HS-5 (cell line): ENCODE data around the gene RRBP1.
"Not testable (repeated sequence)": the region's sequence is repeated elsewhere in the genome, so short reads cannot be mapped to it uniquely, and the experiment has no call there.

ENCODE experiments used
- DNase-seq: peaks from one replicate; pipeline ENCODE4 v3.0.0-alpha.2; 2012; ENCODE audit warnings: low read depth

Gene RRBP1

GRCh38 chr20:17661121-17661744, 20.8 kb downstream of the RRBP1 start:
- no peak for DNase-seq

- DNase-seq, result no peak
Measured at GRCh38 chr20:17660667-17661066, 21.4 kb downstream of the RRBP1 start.

GRCh38 chr20:17659801-17660200, 22.2 kb downstream of the RRBP1 start:
- no peak for DNase-seq

GRCh38 chr20:17659344-17659743, 22.7 kb downstream of the RRBP1 start:
- DNase-seq, result not testable (repeated sequence)

GRCh38 chr20:17658648-17658993, 23.4 kb downstream of the RRBP1 start:
- no peak for DNase-seq

- no peak for DNase-seq
Measured at GRCh38 chr20:17657898-17658647, 24.0 kb downstream of the RRBP1 start.

- DNase-seq, result no peak
Measured at GRCh38 chr20:17657079-17657825, 24.8 kb downstream of the RRBP1 start.

GRCh38 chr20:17655865-17656479, 26.1 kb downstream of the RRBP1 start:
- no peak for DNase-seq

- DNase-seq, result no peak
Measured at GRCh38 chr20:17655286-17655651, 26.8 kb downstream of the RRBP1 start.

GRCh38 chr20:17654649-17655285, 27.3 kb downstream of the RRBP1 start:
- no peak for DNase-seq

GRCh38 chr20:17653835-17654648, 28.0 kb downstream of the RRBP1 start:
- DNase-seq, result no peak

- DNase-seq, result no peak
Measured at GRCh38 chr20:17652411-17652810, 29.6 kb downstream of the RRBP1 start.

- DNase-seq, result no peak
Measured at GRCh38 chr20:17651760-17652388, 30.2 kb downstream of the RRBP1 start.

GRCh38 chr20:17651129-17651759, 30.8 kb downstream of the RRBP1 start:
- DNase-seq, result no peak

GRCh38 chr20:17650301-17651128, 31.5 kb downstream of the RRBP1 start:
- DNase-seq, result no peak

- DNase-seq, result no peak
Measured at GRCh38 chr20:17648791-17649730, 33.0 kb downstream of the RRBP1 start.

GRCh38 chr20:17648315-17648646, 33.8 kb downstream of the RRBP1 start:
- no peak for DNase-seq
